Ishikawa (cell line): ENCODE results near the gene TCF19.

Experiments used
- CEBPB ChIP-seq: IDR thresholded peaks from 2 replicates; pipeline ENCODE4 v1.6.1; 2012
- EGR1 ChIP-seq: IDR thresholded peaks from 2 replicates; pipeline ENCODE4 v1.6.1; 2012
- EP300 ChIP-seq: IDR thresholded peaks from 2 replicates; pipeline ENCODE4 v1.6.1; 2012; ENCODE audit warnings: borderline replicate concordance
- FOXM1 ChIP-seq: IDR thresholded peaks from 2 replicates; pipeline ENCODE4 v1.6.1; 2012; ENCODE audit warnings: low read depth, borderline replicate concordance
- MAX ChIP-seq: IDR thresholded peaks from 2 replicates; pipeline ENCODE4 v1.6.1; 2012
- NFIC ChIP-seq: IDR thresholded peaks from 2 replicates; pipeline ENCODE4 v1.6.1; 2012
- RAD21 ChIP-seq: IDR thresholded peaks from 2 replicates; pipeline ENCODE4 v1.6.1; 2012; ENCODE audit warnings: low read depth
- TAF1 ChIP-seq: IDR thresholded peaks from 2 replicates; pipeline ENCODE4 v1.6.1; 2012; ENCODE audit warnings: low read depth, mild to moderate bottlenecking
- TEAD4 ChIP-seq: IDR thresholded peaks from 2 replicates; pipeline ENCODE4 v1.6.1; 2012
- USF1 ChIP-seq: IDR thresholded peaks from 2 replicates; pipeline ENCODE4 v1.6.1; 2012
- YY1 ChIP-seq: IDR thresholded peaks from 2 replicates; pipeline ENCODE4 v1.6.1; 2012; ENCODE audit warnings: low read depth

DNA sequence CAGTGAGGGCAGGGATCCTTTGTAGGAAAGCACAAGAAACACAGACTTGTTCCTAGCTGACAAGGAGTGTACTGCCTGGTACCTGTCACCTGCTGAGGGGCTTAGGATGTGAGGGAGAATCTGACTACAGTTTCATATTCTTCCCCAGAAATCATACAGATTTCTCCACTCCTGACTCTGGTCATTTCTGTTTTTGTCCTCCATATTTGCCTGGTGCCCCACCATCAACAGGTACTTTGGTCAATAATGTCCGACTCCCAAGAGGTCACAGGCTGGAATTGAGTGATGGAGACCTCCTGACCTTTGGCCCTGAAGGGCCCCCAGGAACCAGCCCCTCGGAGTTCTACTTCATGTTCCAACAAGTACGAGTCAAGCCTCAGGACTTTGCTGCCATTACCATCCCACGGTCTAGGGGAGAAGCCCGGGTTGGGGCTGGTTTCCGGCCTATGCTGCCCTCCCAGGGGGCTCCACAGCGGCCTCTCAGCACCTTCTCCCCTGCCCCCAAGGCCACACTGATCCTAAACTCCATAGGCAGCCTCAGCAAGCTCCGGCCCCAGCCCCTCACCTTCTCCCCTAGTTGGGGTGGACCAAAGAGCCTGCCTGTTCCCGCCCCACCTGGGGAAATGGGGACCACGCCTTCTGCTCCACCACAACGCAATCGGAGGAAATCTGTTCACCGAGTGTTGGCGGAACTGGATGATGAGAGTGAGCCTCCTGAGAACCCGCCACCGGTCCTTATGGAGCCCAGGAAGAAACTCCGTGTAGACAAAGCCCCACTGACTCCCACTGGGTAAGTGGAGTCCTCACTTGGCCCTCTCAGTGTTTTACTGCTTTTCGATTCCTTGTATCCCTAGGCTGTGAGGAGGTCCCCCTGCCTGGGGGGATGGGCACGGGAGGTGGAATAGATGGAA lies 3.1 kb downstream of the TCF19 start:
- TF ChIP-seq EGR1: no peak
- TF ChIP-seq EP300: no peak
- no peak for TF ChIP-seq CEBPB
- TF ChIP-seq YY1: no peak
- TF ChIP-seq RAD21: no peak
- no peak for TF ChIP-seq FOXM1
- TF ChIP-seq NFIC: no peak
- no peak for TF ChIP-seq TAF1
- no peak for TF ChIP-seq TEAD4
- no peak for TF ChIP-seq MAX
- TF ChIP-seq USF1: no peak
